ENCODE data around the gene ARL15.

Gene ARL15

DNA sequence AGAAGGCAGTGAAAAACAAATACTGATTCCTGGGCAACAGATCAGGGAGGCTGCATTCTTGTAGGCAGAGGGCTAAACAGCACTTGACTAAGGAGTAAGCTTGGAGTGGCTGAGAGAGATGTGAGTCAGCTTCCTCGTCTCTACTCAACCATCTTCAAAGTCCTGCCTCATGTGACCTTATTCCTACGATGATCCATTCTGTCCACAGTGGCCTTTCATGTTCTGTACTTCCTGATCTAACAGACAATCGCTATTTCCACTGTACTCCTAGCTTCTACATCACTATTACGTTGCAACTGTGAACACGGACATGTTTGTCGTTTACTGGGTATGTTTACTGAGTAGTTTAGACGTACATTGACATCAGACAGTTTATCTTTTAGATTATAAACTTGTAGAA lies 365.4 kb downstream of the ARL15 start:
- no peak overlapping the region for H3K4me3 ChIP-seq (ENCODE audit: low read length in 2 of 2)
- no peaks in the 10 kb centered on the region for H3K27me3 ChIP-seq (ENCODE audit: control insufficient read depth in 3 of 3, insufficient read depth in 3 of 3, low read depth in 1 of 3, low read length in 3 of 3)
- WGBS, 2 donors (ENCODE audit: extremely low coverage in 2 of 2, insufficient read length in 2 of 2, insufficient replicate concordance in 1 of 2): no CpG with 5 or more reads among the region's 7 CpGs
- H3K14ac ChIP-seq (ENCODE audit: low read length): no peak overlapping the region
- peaks cover 0 to 3% of the 10 kb centered on the region in 2 donors for H3K4me1 ChIP-seq (ENCODE audit: control insufficient read depth in 2 of 2, insufficient read depth in 1 of 2, low read depth in 1 of 2, low read length in 2 of 2)
- DNase-seq (ENCODE audit: low spot score): no peak
- H3K9me3 ChIP-seq (replicated peaks in 1 of 2; ENCODE audit: control insufficient read depth in 2 of 2, insufficient read depth in 1 of 2, low read depth in 1 of 2, low read length in 2 of 2): no peaks in the 10 kb centered on the region
- no peak overlapping the region for H3K27ac ChIP-seq (replicated peaks; ENCODE audit: low read length)
- no peak overlapping the region for H2BK120ac ChIP-seq (ENCODE audit: low read depth, low read length)
- H3K23ac ChIP-seq (ENCODE audit: low read depth, low read length, poor library complexity): no peak overlapping the region
- H2BK12ac ChIP-seq (ENCODE audit: low read length): no peak overlapping the region
- no peak overlapping the region for H3K4ac ChIP-seq (ENCODE audit: low read length)
- no peak overlapping the region for H3K4me2 ChIP-seq (ENCODE audit: insufficient read depth, low read length, poor library complexity, severe bottlenecking)
- H2AK5ac ChIP-seq (ENCODE audit: low read depth, low read length): no peak overlapping the region
- H4K8ac ChIP-seq (ENCODE audit: low read depth, low read length): no peak overlapping the region
- H2BK15ac ChIP-seq (ENCODE audit: low read length): no peak overlapping the region
- no peak overlapping the region for H4K91ac ChIP-seq (ENCODE audit: low read depth, low read length, poor library complexity)
- H3K18ac ChIP-seq (ENCODE audit: low read length): no peak overlapping the region
- H3K9ac ChIP-seq (ENCODE audit: low read depth, low read length, poor library complexity): no peak overlapping the region
- no peak overlapping the region for H2AFZ ChIP-seq (ENCODE audit: low read length)
- no peak overlapping the region for H2BK5ac ChIP-seq (ENCODE audit: low read length)
- H3K36me3 ChIP-seq (replicated peaks in 1 of 2; ENCODE audit: control insufficient read depth in 2 of 2, insufficient read depth in 2 of 2, low read length in 2 of 2): no peaks in the 10 kb centered on the region
- H3K79me1 ChIP-seq (ENCODE audit: low read depth, low read length): no peaks in the 10 kb centered on the region

DNA sequence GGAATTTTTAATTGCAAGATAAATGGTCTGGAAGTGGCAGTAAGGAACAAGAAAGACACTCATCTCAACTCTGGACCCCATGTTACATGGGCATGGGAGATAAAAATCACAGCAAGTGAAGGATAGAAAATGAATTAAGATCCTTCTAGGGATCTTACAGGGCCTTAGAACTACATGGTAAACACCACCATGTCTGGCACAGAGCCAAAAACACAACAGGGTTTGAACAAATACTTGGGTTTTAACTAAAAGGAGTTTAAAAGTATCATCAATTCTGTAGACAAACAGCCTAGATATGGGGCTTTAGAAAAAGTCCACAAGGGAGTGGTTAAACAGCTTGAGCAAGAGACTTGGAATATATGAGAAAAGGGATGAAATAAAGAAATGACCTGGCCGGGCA lies 366.4 kb downstream of the ARL15 start:
- Histone ChIP-seq H2BK120ac (ENCODE audit: low read depth, low read length) (no peak overlapping the region), H2BK5ac (ENCODE audit: low read length) (no peak overlapping the region), H3K9me3 (replicated peaks in 1 of 2; ENCODE audit: control insufficient read depth in 2 of 2, insufficient read depth in 1 of 2, low read depth in 1 of 2, low read length in 2 of 2) (no peaks in the 10 kb centered on the region), H3K18ac (ENCODE audit: low read length) (no peak overlapping the region), H3K4me3 (ENCODE audit: low read length in 2 of 2) (no peak overlapping the region), H3K27ac (replicated peaks; ENCODE audit: low read length) (no peak overlapping the region), H3K4me1 (ENCODE audit: control insufficient read depth in 2 of 2, insufficient read depth in 1 of 2, low read depth in 1 of 2, low read length in 2 of 2) (peaks cover 0 to 3% of the 10 kb centered on the region in 2 donors), H2AFZ (ENCODE audit: low read length) (no peak overlapping the region), H3K79me1 (ENCODE audit: low read depth, low read length) (no peaks in the 10 kb centered on the region), H2BK12ac (ENCODE audit: low read length) (no peak overlapping the region), H3K36me3 (replicated peaks in 1 of 2; ENCODE audit: control insufficient read depth in 2 of 2, insufficient read depth in 2 of 2, low read length in 2 of 2) (no peaks in the 10 kb centered on the region), H4K91ac (ENCODE audit: low read depth, low read length, poor library complexity) (no peak overlapping the region), H3K9ac (ENCODE audit: low read depth, low read length, poor library complexity) (no peak overlapping the region), H3K23ac (ENCODE audit: low read depth, low read length, poor library complexity) (no peak overlapping the region), H3K4me2 (ENCODE audit: insufficient read depth, low read length, poor library complexity, severe bottlenecking) (no peak overlapping the region), H3K27me3 (ENCODE audit: control insufficient read depth in 3 of 3, insufficient read depth in 3 of 3, low read depth in 1 of 3, low read length in 3 of 3) (no peaks in the 10 kb centered on the region), H2BK15ac (ENCODE audit: low read length) (no peak overlapping the region), H3K4ac (ENCODE audit: low read length) (no peak overlapping the region), H4K8ac (ENCODE audit: low read depth, low read length) (no peak overlapping the region), H3K14ac (ENCODE audit: low read length) (no peak overlapping the region), H2AK5ac (ENCODE audit: low read depth, low read length) (no peak overlapping the region)
- no peak for DNase-seq (ENCODE audit: low spot score)
- WGBS, 2 donors (ENCODE audit: extremely low coverage in 2 of 2, insufficient read length in 2 of 2, insufficient replicate concordance in 1 of 2): no CpG with 5 or more reads among the region's 1 CpG

DNA sequence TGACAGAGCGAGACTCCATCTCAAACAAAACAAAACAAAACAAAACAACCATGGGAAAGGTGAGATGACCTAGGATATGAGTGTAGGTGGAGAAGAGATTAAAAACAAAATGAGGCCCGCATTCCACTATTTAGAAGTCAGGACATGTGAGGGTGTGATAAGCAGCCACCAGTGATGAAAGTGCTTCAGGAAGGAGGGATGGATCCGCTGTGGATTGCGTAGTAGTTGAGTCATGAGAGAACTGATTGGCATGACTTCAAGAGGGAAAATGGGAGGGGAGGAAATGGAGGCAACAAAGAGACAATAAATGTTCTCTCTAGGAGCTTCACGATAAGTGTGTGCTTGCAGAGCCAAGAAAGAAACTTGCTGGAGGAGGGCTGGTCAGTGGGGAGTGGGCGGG lies 367.6 kb downstream of the ARL15 start:
- peaks cover 0 to 3% of the 10 kb centered on the region in 2 donors for H3K4me1 ChIP-seq (ENCODE audit: control insufficient read depth in 2 of 2, insufficient read depth in 1 of 2, low read depth in 1 of 2, low read length in 2 of 2)
- H3K18ac ChIP-seq (ENCODE audit: low read length): no peak overlapping the region
- no peak overlapping the region for H2BK120ac ChIP-seq (ENCODE audit: low read depth, low read length)
- WGBS, 2 donors (ENCODE audit: extremely low coverage in 2 of 2, insufficient read length in 2 of 2, insufficient replicate concordance in 1 of 2): 100% methylated on average over 1 of the region's 6 CpGs; no CpG with 5 or more reads in 1 of the 2 donors
- no peak overlapping the region for H3K4ac ChIP-seq (ENCODE audit: low read length)
- no peaks in the 10 kb centered on the region for H3K9me3 ChIP-seq (replicated peaks in 1 of 2; ENCODE audit: control insufficient read depth in 2 of 2, insufficient read depth in 1 of 2, low read depth in 1 of 2, low read length in 2 of 2)
- no peaks in the 10 kb centered on the region for H3K27me3 ChIP-seq (ENCODE audit: control insufficient read depth in 3 of 3, insufficient read depth in 3 of 3, low read depth in 1 of 3, low read length in 3 of 3)
- H4K8ac ChIP-seq (ENCODE audit: low read depth, low read length): no peak overlapping the region
- no peak overlapping the region for H2BK15ac ChIP-seq (ENCODE audit: low read length)
- no peak overlapping the region for H3K4me2 ChIP-seq (ENCODE audit: insufficient read depth, low read length, poor library complexity, severe bottlenecking)
- no peak overlapping the region for H2AK5ac ChIP-seq (ENCODE audit: low read depth, low read length)
- DNase-seq (ENCODE audit: low spot score): no peak
- H2AFZ ChIP-seq (ENCODE audit: low read length): no peak overlapping the region
- no peak overlapping the region for H2BK12ac ChIP-seq (ENCODE audit: low read length)
- no peak overlapping the region for H3K14ac ChIP-seq (ENCODE audit: low read length)
- no peak overlapping the region for H4K91ac ChIP-seq (ENCODE audit: low read depth, low read length, poor library complexity)
- no peak overlapping the region for H2BK5ac ChIP-seq (ENCODE audit: low read length)
- no peak overlapping the region for H3K27ac ChIP-seq (replicated peaks; ENCODE audit: low read length)
- no peak overlapping the region for H3K23ac ChIP-seq (ENCODE audit: low read depth, low read length, poor library complexity)
- no peaks in the 10 kb centered on the region for H3K36me3 ChIP-seq (replicated peaks in 1 of 2; ENCODE audit: control insufficient read depth in 2 of 2, insufficient read depth in 2 of 2, low read length in 2 of 2)
- H3K79me1 ChIP-seq (ENCODE audit: low read depth, low read length): no peaks in the 10 kb centered on the region
- no peak overlapping the region for H3K9ac ChIP-seq (ENCODE audit: low read depth, low read length, poor library complexity)
- no peak overlapping the region for H3K4me3 ChIP-seq (ENCODE audit: low read length in 2 of 2)

DNA sequence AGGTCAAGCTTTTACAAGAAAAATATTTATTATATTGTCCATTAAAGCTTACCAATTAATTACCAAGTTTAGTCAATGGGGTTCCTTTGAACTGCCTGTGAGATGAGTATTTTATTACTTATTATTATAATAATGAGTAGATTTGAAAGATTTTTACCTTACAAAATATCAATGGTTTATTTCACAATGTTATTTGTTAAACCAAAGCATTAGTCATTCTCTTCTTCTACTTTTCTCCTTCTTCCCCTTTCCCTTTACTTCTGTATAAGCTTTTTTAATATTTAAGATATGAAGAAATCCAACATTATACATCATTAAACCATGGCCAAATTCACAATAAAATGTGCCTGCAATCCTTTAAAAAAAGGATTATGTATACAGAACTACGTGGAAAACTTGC lies 369.5 kb downstream of the ARL15 start:
- no peak overlapping the region for H3K27ac ChIP-seq (replicated peaks; ENCODE audit: low read length)
- no peaks in the 10 kb centered on the region for H3K79me1 ChIP-seq (ENCODE audit: low read depth, low read length)
- DNase-seq (ENCODE audit: low spot score): no peak
- no peak overlapping the region for H3K14ac ChIP-seq (ENCODE audit: low read length)
- no peaks in the 10 kb centered on the region for H3K36me3 ChIP-seq (replicated peaks in 1 of 2; ENCODE audit: control insufficient read depth in 2 of 2, insufficient read depth in 2 of 2, low read length in 2 of 2)
- no peaks in the 10 kb centered on the region for H3K27me3 ChIP-seq (ENCODE audit: control insufficient read depth in 3 of 3, insufficient read depth in 3 of 3, low read depth in 1 of 3, low read length in 3 of 3)
- no peak overlapping the region for H3K9ac ChIP-seq (ENCODE audit: low read depth, low read length, poor library complexity)
- no peak overlapping the region for H4K91ac ChIP-seq (ENCODE audit: low read depth, low read length, poor library complexity)
- H2AFZ ChIP-seq (ENCODE audit: low read length): no peak overlapping the region
- no peak overlapping the region for H3K4me3 ChIP-seq (ENCODE audit: low read length in 2 of 2)
- WGBS, 2 donors (ENCODE audit: extremely low coverage in 2 of 2, insufficient read length in 2 of 2, insufficient replicate concordance in 1 of 2): no CpG with 5 or more reads among the region's 1 CpG
- no peak overlapping the region for H3K4ac ChIP-seq (ENCODE audit: low read length)
- H2BK12ac ChIP-seq (ENCODE audit: low read length): no peak overlapping the region
- no peaks in the 10 kb centered on the region for H3K4me1 ChIP-seq (ENCODE audit: control insufficient read depth in 2 of 2, insufficient read depth in 1 of 2, low read depth in 1 of 2, low read length in 2 of 2)
- H3K4me2 ChIP-seq (ENCODE audit: insufficient read depth, low read length, poor library complexity, severe bottlenecking): no peak overlapping the region
- H2BK5ac ChIP-seq (ENCODE audit: low read length): no peak overlapping the region
- no peak overlapping the region for H2AK5ac ChIP-seq (ENCODE audit: low read depth, low read length)
- no peak overlapping the region for H3K18ac ChIP-seq (ENCODE audit: low read length)
- H3K9me3 ChIP-seq (replicated peaks in 1 of 2; ENCODE audit: control insufficient read depth in 2 of 2, insufficient read depth in 1 of 2, low read depth in 1 of 2, low read length in 2 of 2): no peaks in the 10 kb centered on the region
- H3K23ac ChIP-seq (ENCODE audit: low read depth, low read length, poor library complexity): no peak overlapping the region
- no peak overlapping the region for H2BK120ac ChIP-seq (ENCODE audit: low read depth, low read length)
- no peak overlapping the region for H2BK15ac ChIP-seq (ENCODE audit: low read length)
- no peak overlapping the region for H4K8ac ChIP-seq (ENCODE audit: low read depth, low read length)

Data from neuronal stem cell (in vitro differentiated cells).